ENCODE results near the gene TPD52L1.

Gene TPD52L1

DNA sequence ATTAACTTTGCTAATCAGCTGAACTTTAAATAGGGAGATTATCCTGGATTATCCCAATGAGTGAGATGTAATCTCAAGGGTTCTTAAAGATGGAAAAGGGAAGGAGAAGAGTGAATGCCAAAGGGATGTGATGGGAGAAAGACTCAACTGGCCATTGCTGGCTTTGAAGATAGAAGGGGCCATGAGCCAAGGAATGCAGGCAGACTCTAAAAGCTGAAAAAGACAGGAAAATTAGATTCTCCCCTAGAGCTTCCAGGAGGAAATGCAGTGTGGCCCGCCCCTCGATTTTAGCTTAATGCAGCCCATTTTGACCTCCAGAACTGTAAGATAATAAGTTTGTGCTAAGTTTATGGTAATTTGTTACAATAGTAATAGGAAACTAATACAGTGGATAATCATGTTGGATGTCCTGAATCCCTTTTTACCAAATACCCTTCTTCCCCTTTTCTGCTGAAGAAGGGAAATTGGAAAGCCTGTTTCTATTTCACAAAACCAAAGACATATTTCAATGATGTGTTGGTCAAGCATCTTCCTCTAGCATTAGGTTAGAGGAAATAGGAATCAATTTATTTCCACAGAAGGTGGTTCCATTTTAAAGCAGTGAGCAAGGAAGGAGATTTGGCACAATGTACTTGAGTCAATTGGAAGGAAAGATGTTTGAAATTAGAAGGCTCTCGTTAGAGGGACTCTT, 151.5 kb downstream of the TPD52L1 start:
- DNase-seq (ENCODE audit: low spot score) = no peak

DNA sequence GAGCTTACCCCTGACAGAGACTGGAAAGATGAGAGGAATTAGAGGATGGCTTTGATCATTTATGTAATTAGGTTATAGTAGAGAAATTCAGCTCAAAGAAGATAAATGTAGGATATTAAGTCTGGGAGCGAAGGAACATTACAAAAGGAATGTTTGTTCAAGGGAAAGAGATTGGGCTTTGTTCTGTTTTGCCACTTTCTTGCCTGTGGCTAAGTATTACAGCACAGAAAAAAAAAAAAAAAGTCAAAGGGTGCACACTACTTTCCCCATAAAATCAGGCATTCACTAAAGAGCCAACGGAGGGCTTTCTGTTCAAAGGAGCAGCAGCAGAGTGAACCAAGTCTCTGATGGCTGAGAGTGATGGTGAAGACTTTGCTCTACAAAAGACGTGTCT, 153.2 kb downstream of the TPD52L1 start:
- DNase-seq (ENCODE audit: low spot score) = no peak

- DNase-seq (ENCODE audit: low spot score) = no peak
Measured at GRCh38 chr6:125307150-125307838, 153.7 kb downstream of the TPD52L1 start.

GRCh38 chr6:125307964-125308615, 154.5 kb downstream of the TPD52L1 start:
- no peak for DNase-seq (ENCODE audit: low spot score)

GRCh38 chr6:125310994-125311649, 157.5 kb downstream of the TPD52L1 start:
- peak; percentile 88 for DNase-seq (ENCODE audit: low spot score)

GRCh38 chr6:125312478-125312877, 158.9 kb downstream of the TPD52L1 start:
- no peak for DNase-seq (ENCODE audit: low spot score)

GRCh38 chr6:125312950-125313349, 159.4 kb downstream of the TPD52L1 start:
- DNase-seq (ENCODE audit: low spot score) = no peak

Data from pons (tissue), 1 donor.